Measurements from ENCODE around the gene SEPTIN3. TPM values are rescaled to one million over a fixed set of nuclear protein-coding genes. Genes with fewer than 3 reads are reported as not detected.

SEPTIN3 gene
- polyA plus RNA-seq, 12 donors: 0.60 to 4.3 (median 1.2) TPM; not detected in 1

DNA sequence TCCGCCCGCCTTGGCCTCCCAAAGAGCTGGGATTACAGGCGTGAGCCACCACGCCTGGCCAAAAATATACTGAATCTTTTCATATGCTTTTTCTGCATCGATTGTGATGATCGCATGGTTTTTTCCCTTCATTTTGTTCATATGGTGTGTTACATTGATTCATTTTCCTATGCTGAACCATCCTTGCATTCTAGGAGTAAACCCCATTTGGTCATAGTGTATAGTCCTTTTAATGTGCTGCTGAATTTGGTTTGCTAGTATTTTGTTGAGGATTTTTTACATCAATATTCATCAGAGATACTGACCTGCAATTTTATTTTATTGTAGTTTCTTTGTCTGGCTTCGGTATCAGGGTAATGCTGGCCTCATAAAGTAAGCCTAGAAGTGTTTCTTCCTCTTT, 41.5 kb downstream of the SEPTIN3 start:
- DNase-seq: no peak

DNA sequence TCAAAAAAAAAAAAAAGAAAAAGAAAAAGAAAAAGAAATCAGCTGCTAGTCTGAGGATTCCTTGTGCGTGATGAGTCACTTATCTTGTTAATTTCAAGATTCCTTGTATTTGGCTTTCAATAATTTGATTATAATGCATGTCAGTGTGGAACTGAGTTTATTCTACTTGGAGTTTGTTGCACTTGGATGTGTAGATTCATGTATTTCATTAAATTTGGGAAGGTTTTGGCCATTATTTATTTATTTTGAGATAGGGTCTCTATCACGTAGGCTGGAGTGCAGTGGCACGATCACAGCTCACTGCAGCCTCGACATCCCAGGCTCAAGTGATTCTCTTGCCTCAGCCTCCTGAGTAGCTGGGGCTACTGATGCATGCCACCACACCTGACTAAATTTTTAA, 44.1 kb downstream of the SEPTIN3 start:
- no peak for DNase-seq

DNA sequence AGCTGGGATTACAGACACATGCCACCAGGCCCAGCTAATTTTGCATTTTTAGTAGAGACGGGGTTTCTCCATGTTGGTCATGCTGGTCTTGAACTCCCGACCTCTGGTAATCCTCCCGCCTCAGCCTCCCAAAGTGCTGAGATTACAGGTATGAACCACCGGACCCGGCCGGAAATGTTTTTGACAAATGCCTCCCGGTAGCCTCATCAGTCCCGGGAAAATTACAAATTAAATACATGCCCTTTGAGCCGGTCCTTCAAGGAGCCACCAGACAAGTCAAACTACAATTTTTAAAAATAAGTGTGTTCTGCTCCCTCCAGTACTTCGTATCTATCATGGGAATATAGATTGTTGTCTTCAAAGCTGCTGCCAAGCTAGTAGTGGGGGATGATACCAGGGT, 46.9 kb downstream of the SEPTIN3 start:
- no peak for DNase-seq

DNA sequence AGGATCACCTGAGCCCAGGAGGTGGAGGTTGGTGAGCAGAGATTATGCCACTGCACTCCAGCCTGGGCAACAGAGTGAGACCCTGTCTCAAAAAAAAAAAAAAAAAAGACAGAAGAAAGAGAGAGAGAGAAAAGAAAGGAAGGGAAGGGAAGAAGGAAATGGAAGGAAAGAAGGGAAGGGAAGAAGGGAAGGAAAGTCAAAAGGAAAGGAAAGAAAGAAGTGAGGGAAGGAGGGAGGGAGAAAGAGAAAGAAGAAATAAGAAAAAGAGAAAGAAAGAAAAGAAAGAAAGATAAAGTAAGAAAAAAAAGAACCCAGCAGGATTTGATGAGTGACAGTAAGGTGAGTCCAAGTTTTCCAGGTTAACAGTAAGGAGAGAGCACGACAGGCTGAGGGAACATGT, 49.0 kb downstream of the SEPTIN3 start:
- no peak for DNase-seq

Other genes starting within 250 kb of the SEPTIN3 start
- gene CCDC134, start 168.8 kb upstream of the SEPTIN3 start, polyA plus RNA-seq (ENCODE audit: insufficient read length in 12 of 12): 10 to 100 TPM in 5 of 12 donors, 1 to 10 TPM in 6, not detected in 1; 7.6 to 21.0 (median 9.7) TPM
- 100 to 1,000 TPM in 1 of 12 donors, 10 to 100 TPM in 10, not detected in 1; 68.0 to 110 (median 86.1) TPM for gene SREBF2, start 136.3 kb upstream of the SEPTIN3 start, polyA plus RNA-seq (ENCODE audit: insufficient read length in 12 of 12)
- gene SHISA8, start 54.4 kb upstream of the SEPTIN3 start, polyA plus RNA-seq (ENCODE audit: insufficient read length in 12 of 12): under 1 TPM in 3 of 12 donors, not detected in 9; 0.13 to 0.40 (median 0.17) TPM
- 1 to 10 TPM in 8 of 12 donors, under 1 TPM in 2, not detected in 2; 0.70 to 4.4 (median 1.2) TPM for gene TNFRSF13C, start 42.6 kb upstream of the SEPTIN3 start, polyA plus RNA-seq (ENCODE audit: insufficient read length in 12 of 12)
- gene CENPM, start 22.3 kb upstream of the SEPTIN3 start, polyA plus RNA-seq (ENCODE audit: insufficient read length in 12 of 12): 1 to 10 TPM in 10 of 12 donors, not detected in 2; 4.5 to 9.3 (median 6.1) TPM
- 1 to 10 TPM in 7 of 12 donors, under 1 TPM in 3, not detected in 2; 0.50 to 4.1 (median 1.6) TPM for gene WBP2NL, start 29.3 kb downstream of the SEPTIN3 start, polyA plus RNA-seq (ENCODE audit: insufficient read length in 12 of 12)
- 10 to 100 TPM in 11 of 12 donors, not detected in 1; 11.1 to 26.2 (median 20.1) TPM for gene NAGA, start 101.4 kb downstream of the SEPTIN3 start, polyA plus RNA-seq (ENCODE audit: insufficient read length in 12 of 12)
- 10 to 100 TPM in 11 of 12 donors, not detected in 1; 12.1 to 30.6 (median 18.3) TPM for gene PHETA2, start 104.8 kb downstream of the SEPTIN3 start, polyA plus RNA-seq (ENCODE audit: insufficient read length in 12 of 12)
- gene SMDT1, start 110.3 kb downstream of the SEPTIN3 start, polyA plus RNA-seq (ENCODE audit: insufficient read length in 12 of 12): 100 to 1,000 TPM in 5 of 12 donors, 10 to 100 TPM in 6, not detected in 1; 39.7 to 155 (median 99.5) TPM
- gene NDUFA6, start 121.3 kb downstream of the SEPTIN3 start, polyA plus RNA-seq (ENCODE audit: insufficient read length in 12 of 12): 100 to 1,000 TPM in 4 of 12 donors, 10 to 100 TPM in 7, not detected in 1; 76.9 to 146 (median 95.8) TPM
- 1 to 10 TPM in 10 of 12 donors, under 1 TPM in 1, not detected in 1; 0.36 to 6.4 (median 1.7) TPM for gene CYP2D6, start 161.4 kb downstream of the SEPTIN3 start, polyA plus RNA-seq (ENCODE audit: insufficient read length in 12 of 12)